ENCODE data around the gene RPS6KA3.
A peak's percentile ranks its signal among the peaks of the same experiment; 100 is the strongest.
"Not testable (repeated sequence)": the region's sequence is repeated elsewhere in the genome, so short reads cannot be mapped to it uniquely, and the experiment has no call there.

Gene RPS6KA3

DNA sequence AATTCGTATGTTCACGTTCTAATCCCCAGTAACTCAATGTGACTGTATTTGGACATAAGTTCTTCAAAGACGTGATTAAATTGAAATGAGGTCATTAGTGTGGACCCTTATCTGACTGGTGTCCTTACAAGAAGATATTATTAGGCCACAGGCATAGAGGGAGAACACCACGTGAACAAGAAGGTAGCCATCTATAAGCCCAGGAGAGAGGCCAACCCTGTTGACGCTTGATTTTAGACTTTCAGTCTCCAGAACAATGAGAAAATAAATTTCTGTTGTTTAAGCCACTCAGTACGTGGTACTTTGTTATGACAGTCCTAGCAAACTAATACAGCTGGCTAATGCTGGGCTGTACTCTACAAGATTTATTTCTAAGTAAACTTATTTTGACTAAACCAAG is 123.6 kb downstream of the RPS6KA3 start:
- no peak for DNase-seq (ENCODE audit: low read depth)

DNA sequence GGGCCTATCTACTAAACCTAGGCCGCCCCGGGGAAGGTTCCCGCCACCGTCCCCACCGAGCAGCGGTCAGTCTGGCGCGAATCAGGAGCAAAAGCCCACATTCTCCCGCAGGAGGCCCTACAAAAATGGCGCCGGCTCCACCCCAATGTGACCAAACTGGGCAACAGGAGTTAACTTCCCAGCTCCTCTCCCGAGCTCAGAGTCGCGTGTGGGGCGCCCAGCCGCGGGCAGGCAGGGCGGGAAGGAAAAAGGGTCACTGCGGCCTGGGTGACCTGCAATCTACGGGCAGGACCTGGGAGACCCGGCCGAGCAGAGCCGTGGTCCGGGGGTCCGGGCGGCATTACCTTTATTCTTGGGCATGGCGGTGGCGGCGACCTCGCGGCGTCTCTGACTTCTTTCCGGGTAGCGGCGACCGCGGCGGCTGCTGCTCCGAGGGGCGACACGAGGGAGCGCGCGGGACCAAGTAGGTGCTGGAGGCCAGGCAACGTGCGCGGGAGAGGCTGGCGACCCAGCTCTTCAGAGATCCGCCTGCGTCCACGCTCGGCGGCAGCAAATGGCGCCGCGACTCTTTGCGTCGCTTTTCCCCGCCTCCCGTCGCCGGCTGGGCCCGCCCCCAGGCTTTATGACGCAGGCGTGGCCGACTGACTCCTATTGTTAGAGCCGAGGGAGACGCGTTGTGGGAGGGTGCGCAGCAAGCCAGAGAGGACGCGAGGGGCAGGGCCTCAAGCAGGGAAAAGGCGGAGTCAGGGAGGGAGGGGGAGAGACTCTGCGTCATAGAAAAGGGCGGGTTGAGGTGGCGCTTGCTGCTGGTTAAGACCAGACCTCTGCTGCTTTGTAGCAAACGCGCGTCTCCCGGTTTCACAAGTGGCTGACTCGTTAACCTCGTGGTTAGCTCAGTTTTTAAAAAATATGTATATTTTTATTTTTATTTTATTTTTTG is 125.2 kb downstream of the RPS6KA3 start, which contains the start of gene EIF1AX:
TSS of gene EIF1AX (minus strand) at position 558 of the 940 bp plus-strand sequence. CDS start at position 360, 198 bp downstream.
- DNase-seq (ENCODE audit: low read depth): peak; percentile 98

DNA sequence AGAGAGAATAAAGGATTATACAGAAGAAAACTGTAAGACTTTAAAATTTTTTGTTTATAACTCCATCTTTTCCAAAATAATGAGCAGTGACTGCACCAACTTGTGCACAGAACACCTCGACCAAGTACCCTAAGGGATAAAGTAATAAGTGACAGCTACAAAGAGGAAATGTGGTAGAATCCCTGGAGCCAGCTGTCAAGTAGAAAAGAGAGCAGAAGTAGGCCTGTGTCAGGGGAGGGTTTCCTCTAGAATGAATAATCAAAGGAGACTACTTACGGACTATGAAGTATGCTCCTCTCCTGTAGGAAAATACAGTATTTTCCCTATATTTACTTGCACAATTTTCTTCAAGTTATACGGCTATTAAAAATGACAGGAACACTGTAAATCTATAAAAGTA is 126.3 kb downstream of the RPS6KA3 start:
- DNase-seq (ENCODE audit: low read depth): no peak

DNA sequence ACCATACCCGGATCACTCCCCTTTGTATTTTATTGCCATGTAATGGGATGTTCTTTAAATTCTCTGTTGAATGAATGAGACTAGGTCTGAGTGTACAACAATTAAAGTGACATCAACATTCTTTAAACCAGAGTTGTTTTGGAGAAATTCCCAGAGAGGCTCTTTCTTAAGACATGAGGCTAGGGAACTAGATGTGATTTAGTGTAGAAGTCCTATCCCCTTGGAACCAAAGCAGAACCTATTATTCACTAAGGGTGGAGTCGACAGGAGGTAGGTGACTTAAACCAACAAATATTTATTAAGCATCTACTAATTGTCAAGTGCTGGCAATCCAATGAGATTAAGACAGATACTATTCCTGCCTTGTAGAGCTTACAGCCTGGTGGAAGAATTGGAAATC is 126.7 kb downstream of the RPS6KA3 start:
- DNase-seq (ENCODE audit: low read depth): no peak

DNA sequence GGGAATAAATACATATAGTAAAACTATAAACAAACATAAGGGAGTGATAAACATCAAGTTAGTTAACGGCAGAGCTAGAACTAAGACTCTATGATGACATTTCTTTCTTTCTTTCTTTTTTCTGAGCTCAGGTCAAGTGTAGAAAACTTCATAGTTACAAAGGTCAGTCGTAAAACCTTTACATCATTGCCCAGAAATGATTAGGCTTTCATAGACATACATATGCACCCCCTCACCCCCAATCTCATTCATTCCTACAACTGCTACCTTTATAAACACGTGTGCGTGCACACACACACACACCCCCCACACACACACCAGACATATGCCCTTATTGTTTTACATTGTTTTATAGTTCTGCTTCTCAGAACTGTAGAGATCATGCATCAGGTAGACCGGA is 130.8 kb downstream of the RPS6KA3 start:
- DNase-seq (ENCODE audit: low read depth): no peak

DNA sequence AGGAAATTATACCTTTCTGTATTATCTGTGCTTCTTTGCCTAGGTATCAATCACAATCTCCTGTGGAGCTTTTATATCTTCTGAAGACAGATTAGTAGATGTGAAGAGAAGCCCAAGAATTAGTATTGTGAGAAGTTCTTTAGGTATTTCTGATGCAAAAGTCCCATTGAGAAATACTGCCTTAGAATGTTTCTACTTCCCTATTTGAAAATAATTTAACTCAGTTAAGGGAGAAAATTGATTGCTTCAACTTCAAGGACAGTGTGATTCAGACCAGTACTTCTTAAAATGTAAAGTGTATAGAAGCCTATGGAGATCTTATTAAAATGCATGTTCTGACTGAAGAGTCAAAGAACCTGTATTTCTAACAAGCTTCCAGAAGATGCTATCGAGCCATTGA is 134.0 kb downstream of the RPS6KA3 start:
- no peak for DNase-seq (ENCODE audit: low read depth)

DNA sequence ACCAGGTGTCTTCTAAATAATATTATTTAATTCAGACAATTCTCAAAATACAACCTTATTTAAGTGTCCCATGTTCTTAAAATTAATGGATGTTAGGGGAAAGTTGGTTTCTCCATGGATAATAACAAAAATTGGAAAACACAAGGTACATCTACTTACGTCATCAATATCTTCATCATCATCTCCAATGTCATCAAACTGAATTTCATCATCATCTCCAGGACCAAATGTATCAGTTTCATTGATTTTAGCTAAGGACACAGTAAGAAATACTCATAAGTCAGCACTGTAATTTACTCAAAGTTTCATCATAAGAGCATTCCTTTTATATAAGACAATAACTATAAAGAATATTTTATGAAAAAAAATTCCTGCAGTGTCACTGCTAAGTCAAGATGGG is 136.4 kb downstream of the RPS6KA3 start:
- DNase-seq (ENCODE audit: low read depth): no peak

DNA sequence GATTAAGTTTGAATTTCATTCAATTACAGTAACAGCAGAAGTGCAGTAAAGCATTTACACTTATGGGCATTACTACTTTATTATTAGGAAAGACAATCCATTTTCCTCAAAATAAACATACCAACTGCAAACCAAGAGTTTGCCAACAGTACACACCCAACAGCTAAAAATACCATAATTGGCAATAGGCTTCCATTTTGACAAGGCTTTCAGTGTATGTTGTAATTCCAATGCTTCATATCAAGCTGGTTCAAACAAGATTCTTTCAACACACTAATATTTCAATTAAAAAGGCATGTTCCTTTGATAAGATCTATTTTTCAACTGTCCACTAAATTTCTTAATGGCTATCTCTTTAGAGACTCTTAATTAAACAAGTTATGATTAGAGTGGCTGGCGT is 137.2 kb downstream of the RPS6KA3 start:
- DNase-seq (ENCODE audit: low read depth): no peak

DNA sequence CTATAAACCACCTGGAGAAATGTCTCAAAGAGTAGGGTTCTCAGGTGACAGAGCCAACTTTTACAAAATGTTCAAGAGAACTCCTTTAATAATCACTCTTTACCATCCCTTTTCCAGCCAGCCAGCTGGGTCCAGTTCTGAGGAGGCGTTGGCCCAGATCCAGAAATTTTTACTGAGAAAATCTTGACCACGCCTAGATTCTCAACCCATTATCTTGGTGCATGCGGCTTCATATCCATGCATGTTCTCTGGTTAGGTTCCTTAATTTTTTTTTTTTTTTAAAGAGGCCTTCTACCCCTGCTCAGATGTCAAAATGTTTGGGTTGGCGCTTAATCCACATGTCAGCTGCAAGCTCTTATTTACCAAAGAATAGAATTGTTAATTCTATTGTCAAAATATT is 138.0 kb downstream of the RPS6KA3 start:
- DNase-seq (ENCODE audit: low read depth): no peak

DNA sequence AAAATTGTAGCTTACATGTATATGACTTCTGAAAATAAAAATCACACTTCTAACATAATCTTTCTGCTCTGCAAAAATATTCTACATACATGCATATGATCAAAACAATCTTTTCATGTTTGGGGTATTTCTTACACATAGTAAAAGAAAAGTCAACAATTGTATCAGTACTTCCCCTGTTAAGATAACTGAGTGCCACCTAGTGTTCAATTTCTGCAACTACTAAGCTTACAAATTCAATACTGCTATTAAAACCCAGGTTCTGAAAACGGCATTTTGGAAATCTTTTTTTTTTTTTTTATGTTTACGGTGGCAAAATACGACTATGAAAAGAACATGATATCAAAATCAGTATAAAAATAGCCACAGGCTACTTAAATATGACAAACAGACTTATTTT is 139.3 kb downstream of the RPS6KA3 start:
- not testable (repeated sequence) for DNase-seq (ENCODE audit: low read depth)

DNA sequence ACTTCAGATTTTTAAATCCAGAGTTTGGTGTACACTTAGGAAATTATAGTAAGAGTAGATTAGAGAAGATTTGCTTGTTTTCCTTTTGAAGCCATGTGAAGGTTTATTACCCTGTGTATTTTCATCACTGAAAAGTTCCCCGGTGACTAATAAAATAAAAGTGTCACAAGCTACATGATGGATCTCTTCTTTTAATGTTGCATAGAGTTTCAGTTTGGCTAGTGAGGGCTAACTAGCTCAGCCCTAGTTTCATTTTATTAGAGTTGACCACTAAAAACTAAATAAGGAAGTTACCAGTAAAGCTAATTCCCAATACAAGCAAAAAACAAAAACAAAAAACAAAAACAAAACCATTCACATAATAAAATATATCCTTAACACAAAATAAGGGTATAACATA is 139.9 kb downstream of the RPS6KA3 start:
- DNase-seq (ENCODE audit: low read depth): not testable (repeated sequence)

DNA sequence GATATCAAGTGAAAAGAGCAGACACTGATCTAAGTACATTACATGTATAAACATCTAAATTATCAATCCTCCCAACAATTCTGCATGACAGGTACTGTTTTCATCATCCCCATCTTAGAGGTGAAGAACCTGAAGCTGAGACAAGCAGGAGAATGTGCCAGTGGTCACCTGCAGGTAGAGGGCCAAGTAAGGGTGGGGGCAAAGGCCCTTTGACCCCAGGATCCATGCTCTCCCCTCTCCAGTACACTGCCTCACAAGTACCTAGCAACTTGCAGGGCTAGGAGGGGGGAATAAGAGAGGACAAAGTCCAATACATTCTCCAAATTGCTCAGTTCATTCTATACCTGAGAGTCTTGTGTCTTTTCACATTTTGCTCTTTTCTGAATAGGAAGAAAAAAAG is 141.7 kb downstream of the RPS6KA3 start:
- no peak for DNase-seq (ENCODE audit: low read depth)

DNA sequence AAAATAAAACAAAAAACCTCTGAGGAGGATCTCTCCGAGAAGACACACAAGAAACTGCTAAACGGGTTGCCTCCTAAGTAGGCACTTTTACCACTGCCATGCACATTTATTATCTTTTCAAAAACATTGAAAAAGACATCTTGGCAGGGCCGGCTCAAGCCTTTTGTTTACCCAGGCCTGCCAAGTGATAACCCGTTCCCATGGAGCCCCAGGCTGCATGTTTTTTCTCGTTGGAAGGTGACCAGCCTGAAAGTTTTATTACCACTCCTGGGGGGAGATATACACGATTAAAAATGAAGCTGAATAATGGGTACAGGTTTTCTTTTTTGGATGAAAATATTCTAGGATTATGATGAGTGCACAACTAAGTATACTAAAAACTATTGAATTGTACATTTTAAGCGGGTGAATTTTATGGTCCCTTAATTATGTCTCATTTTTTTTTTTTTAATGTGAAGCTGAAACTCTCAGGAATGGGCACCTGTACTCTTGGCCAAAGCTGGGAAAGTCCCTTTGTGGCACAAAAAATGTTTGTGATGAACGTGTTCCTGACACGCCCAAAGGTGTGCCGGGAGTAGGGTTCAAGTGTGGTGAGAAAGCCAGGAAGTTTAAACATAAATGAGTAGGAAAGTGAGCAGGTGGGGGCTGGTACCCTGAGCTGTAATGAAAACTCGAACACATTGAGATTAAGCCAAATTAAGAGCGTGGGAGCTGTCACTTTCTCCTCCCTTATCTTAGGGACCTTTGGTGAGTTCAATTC is 148.5 kb downstream of the RPS6KA3 start:
- no peak for DNase-seq (ENCODE audit: low read depth)

DNA sequence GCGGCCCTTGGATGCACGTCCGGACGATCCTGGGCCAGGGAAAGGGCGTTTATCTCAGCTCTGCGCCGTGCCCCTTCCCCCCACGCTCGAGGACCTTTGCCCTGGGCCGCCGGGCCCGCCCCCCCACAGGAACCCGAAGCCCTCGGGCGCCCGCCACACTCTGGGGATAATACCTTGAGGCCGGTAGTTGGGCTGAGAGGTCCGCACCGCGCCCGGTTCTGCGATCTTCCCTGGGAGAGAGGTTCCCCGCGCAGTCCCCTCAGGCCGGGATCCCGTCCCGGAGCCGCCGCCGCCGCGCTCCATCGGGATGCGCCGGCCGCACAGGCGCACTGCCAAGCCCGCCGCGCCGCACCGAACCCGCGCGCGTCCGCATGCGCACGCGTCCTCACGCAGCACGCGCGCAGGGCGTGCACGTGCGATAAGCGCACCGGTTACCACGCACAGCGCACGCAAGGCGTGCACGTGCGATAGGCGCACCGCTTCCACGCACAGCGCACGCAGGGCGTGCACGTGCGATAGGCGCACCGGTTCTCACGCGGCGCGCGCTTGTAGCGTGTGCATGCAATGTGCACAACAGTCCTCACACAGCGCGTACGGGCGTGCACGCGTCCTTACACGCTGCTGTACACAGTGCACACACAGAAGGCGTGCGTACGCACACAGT is 150.0 kb downstream of the RPS6KA3 start, which contains the start of gene MAP7D2:
TSS of gene MAP7D2 (minus strand) at position 331 of the 664 bp plus-strand sequence. CDS start at position 303, 28 bp downstream.
- no peak for DNase-seq (ENCODE audit: low read depth)

DNA sequence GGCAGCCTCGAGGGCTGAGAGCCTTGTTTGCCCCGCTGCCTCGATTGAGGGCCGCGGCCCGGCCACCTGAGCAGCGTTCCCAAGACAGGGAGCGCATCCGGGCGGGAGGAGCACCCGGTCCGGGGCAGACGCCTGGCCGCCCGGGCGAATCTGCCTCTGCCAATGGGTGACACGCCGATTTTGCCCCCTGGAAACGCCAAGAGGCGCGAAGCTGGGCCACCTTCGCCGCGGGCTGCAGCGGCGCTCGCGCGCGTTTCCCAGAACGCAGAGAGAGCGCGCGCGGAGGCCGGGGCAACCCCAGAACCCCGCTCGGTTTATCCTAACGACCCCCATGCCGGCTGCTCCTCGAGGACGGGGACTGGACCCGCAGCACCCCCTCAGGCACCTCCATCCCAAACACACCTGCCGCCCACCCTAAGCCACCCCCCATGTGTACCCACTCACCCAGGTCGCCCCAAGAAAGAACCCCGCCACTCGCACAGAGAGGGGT is 150.6 kb downstream of the RPS6KA3 start:
- DNase-seq (ENCODE audit: low read depth): no peak

DNA sequence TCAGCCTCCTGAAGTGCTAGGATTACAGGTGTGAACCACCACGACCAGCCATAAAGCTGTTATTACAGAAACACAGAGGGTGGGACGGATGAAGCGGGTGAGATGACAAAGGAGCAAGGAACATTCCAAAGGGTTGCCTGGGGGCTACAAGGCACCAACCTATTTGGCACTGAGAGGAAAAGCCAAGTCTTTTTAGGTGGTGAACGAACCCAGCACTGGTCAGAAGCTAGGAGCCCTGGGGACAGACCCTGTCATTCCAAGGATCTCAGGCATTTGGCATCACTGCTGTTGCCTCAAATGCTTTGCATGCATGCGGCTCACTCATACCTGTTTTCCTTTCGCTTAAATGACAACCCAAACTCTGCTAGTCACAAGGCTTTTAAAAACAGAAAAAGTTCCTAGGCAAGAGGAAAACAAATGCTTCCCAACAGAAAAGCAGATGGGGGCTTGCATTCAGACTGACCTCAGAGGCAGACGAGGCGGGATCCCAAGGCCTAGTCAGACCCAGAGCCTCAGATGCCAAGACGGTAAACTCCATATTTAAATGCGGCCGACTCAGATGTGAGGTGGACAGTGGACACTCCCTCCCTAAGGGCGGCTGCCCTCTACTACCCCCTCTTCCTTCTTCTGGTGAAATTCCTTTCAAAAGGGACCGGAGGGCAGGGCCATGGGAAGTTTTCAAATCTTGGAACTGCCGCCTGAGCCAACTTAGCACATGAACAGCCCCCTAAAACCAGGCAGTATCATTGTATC is 154.5 kb downstream of the RPS6KA3 start:
- no peak for DNase-seq (ENCODE audit: low read depth)

DNA sequence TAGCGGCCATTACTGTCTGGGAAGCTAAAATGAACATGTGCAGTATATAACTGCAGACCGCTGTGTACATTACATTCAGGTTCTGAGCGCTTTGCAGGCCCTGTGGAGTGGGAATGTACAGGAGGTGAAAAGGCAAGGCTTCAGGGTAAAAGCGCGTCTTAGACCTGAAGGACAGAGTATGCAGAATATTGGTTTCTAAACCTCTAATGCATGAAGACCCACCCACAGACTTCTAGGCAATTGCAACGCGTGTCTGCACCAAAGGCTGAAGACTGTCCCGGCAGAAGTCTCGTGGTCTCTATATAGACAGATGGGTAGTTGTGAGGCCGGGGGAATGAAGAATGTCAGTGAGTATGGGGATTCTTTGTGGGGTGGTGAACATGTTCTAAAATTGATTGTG is 155.4 kb downstream of the RPS6KA3 start:
- no peak for DNase-seq (ENCODE audit: low read depth)

DNA sequence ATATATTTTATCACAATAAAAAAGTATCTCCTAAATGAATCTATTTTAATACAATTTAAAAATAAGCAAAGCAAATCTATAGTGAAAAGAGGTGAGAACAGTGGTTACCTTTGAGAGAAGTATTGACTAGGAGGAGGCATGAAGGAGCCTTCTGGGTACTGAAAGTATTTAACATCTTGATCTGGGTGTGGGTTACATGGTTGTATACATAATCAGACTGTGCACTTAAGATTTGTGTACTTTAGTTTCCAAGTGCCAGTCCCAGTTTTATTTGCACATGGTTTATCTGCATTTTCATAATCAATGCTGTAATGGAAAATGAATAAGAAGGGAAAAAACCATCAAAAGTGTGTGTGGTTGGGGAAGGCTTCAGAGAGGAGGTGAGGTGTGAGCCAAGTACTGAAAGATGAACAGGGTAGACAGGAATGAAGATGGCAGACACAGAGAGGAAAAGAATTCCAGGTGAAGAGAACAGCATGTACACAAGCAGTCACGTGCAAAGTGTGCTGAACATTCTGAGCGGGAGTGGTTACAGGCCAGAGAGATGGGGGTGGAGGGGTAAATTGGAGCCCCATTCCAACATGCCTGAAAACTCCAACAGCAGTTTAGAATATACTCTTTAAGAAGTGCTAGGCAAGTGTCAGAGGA is 164.7 kb downstream of the RPS6KA3 start:
- DNase-seq (ENCODE audit: low read depth): no peak
